Daoy (cell line): ENCODE results near the gene ATXN3. TPM values are rescaled to one million over a fixed set of nuclear protein-coding genes. Genes with fewer than 3 reads are reported as not detected.
"Not testable (repeated sequence)": the region's sequence is repeated elsewhere in the genome, so short reads cannot be mapped to it uniquely, and the experiment has no call there.

ENCODE experiments used
- DNase-seq: peaks from one replicate; pipeline ENCODE4 v3.0.0-alpha.2; 2015; ENCODE audit warnings: low read depth
- total RNA-seq: library from RNA; depleted of rRNA; stranded (reverse); fragments of >200 nt; shearing (Covaris generic); gene quantifications from 2 replicates; pipeline ENCODE4 v1.2.3, GENCODE V29; 2014

ATXN3 gene
- total RNA-seq, 1 experiment from 2014 or later, result 40.4 TPM

DNA sequence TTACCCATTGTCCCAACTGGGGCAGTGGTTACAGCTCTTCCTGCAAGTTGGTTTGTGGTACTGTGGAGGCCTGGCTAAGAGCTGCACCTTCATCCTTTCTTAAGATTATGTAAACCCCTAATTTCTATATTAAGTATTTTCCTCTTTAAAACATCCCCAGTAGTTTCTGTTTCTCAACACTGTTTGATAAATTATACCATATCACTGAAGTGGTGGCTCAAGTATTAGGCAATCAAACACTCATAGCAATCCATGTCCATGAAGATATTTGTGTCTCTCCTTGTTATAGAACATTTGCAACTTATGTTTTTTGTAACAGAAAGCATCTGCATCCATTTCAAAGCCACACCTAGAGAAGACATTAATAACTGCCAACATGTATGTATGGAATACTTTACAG lies 31.8 kb downstream of the ATXN3 start:
- DNase-seq, result no peak

DNA sequence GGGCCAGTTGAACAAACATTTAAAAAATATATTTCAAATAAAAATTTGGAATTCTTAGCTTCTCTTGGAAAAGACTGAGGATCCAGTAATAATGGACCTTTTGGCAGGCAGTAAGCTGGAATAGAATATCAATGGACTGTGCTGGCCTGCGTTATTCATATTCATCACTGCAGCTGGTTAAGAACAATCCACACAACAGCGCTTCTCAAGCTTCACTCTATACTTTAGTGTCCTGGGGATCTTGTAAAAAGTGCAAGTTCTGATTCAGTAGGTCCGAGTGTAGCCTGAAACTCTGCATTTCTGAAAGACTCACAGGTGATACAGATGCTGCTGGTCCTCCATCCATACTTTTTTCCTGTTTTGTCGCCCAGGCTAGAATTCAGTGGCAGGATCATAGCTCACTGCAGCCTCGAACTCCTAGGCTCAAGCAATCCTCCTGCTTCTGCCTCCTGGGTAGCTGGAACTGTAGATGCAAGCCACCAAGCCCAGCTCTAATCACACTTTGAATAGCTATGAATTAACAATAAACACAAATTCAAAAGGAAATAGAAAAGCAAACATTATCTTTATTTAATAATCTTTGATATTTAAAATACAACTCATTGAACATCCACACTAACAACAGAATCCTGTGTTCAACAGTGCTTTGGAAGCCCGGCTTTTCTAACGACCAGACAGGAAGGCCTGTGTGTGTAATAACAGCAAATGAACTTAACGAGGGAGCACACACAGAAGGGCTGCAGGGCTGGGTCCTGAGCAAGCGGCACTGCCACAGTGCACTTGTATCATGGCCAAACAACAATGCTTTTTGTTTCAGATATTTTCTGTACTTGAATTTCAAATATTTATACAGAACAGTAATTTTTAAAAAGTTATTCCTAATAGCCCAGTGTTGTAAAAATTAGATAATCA lies 48.1 kb downstream of the ATXN3 start:
- DNase-seq, result no peak

DNA sequence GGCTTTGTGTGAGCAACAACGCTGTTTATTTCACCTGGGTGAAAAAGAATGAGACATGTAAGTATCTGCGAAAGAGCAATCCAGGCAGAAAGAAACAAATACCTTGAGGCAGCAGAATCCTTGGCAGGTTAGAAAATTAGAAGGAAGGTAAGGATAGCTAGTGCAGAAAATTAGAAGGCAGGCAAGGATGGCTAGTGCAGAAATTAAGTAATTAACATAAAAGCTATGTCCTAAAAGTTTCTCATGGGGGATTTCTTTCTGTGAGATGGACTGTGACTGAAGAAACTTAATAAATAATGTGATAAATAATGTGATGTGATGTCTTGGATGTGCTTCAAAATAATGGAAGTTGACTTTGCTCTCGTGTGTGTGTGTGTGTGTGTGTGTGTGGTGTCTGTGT lies 56.6 kb downstream of the ATXN3 start:
- DNase-seq, result no peak

DNA sequence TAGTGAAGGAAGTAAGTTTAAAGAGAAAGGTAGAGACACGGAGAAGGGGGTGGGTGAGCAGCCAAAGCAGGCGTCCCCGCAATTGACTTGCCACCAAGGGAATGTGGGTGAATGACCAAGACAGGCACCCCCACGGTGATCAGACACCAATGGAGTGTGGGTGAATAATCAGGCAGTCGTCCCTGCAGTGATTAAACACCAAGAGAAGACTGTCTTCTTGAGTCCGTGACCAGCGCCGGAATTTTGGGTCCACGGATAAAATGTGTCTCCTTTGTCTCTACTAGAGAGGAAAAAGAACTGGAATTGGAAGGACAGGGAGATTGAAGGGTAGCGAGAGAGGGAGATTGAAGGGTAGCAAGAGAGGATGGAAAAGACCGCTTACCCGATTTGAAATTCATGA lies 57.2 kb downstream of the ATXN3 start:
- not testable (repeated sequence) for DNase-seq

DNA sequence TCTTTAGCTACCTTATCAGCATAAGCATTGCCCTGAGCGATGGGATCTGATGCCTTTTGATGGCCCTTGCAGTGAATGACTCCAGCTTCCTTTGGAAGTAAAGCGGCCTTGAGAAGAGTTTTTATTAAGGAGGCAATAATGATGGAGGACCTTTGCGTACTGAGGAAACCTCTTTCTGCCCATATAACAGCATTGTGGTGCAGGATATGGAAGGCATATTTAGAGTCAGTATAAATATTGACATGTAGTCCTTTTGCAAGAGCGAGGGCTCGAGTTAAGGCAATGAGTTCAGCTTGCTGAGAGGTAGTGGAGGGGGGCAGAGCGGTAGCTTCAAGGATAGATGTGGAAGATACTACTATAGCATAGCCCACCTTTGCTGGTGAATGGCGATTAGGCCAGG lies 60.5 kb downstream of the ATXN3 start:
- DNase-seq, result not testable (repeated sequence)

DNA sequence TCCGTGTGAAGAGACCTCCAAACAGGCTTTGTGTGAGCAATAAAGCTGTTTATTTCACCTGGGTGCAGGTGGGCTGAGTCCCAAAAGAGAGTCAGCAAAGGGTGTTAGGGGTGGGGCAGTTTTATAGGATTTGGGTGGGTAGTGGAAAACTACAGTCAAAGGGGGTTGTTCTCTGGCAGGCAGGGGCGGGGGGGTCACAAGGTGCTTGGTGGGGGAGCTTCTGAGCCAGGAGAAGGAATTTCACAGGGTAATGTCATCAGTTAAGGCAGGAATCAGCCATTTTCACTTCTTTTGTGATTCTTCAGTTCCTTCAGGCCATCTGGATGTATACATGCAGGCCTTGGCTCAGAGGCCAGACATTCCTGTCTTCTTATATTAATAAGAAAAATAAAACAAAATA lies 64.6 kb downstream of the ATXN3 start:
- not testable (repeated sequence) for DNase-seq

DNA sequence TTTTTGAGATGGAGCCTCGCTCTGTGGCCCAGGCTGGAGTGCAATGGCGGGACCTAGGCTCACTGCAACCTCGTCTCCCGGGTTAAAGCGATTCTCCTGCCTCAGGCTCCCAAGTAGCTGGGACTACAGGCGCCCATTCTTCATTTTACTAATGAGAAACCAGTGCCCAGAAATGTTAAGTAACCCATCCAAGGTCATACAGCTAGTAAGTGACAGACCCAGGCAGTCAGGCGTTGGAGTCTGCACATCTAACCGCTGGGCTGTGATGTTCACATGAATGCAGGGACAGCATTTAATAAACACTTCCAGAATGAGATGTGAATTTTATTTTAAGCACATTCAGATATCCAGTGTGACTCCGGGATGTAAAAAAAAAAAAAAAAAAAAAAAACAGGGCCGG lies 65.2 kb downstream of the ATXN3 start:
- DNase-seq, result no peak

DNA sequence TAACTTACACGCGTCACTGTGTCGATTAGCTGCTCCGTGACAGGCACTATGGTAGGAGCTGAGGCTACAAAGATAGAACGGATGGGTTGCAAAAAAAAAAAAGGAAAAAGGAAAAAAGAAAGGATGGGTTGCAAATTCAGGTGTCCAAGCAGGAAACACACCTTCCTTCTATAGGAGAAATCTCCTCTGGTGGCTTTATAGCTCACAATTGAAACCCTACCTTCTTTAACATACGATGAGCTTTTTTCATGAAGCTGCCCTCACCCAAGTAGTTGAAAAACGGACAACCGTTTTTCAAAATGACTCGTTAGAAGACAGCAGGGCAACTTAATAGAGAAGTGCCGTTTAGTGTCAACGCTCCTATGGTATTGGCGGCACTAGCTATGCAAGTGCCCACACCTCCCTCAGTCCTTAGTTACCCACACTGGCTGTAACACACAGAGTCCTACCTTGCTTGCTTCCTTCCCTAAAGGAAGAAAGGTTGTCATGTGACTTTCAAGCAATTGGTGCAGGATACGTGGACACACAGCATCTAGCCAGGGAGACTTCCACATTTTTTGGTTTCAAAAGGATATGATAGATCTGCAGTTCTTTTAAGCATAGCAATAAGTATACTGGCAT lies 65.8 kb downstream of the ATXN3 start:
- peak; percentile 34 for DNase-seq

DNA sequence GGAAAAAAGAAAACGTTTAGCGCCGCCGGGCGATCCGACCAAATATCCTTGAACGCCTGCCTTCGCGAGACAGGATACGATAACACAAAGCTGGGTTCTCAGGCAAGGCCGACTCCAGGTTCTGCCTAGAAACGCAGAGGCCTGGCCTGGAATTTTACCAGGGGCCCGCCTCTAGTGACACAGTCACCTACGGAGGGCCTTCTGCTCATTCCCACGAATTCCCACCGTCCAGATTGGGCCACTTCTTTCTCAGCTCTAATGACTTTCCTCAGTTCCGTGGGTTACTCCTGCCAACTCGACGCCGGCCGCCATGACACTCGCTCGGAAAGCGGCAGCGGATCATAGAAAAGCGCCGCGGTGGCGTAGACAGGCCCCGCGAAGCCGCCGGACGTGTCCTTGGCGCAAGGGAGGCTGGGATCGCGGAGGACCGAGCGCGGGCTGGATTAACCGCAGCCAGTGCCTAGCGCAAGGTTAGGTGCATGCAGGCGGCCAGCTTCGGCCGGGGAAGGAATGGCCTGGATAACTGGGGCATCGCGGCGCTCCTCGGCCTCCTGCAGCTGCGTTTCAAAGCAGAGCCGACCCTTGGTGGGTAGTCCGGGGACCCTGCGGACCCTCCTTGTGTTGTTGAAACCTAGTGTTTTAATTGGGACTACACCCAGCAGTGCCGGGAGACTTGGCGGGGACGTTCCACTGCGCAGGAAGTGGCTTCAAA lies 66.5 kb downstream of the ATXN3 start, which contains the start of gene TRIP11:
TSS of gene TRIP11 (minus strand) at position 341 of the 712 bp plus-strand sequence. CDS start 374 bp downstream, outside the sequence.
- peak; percentile 98 for DNase-seq

DNA sequence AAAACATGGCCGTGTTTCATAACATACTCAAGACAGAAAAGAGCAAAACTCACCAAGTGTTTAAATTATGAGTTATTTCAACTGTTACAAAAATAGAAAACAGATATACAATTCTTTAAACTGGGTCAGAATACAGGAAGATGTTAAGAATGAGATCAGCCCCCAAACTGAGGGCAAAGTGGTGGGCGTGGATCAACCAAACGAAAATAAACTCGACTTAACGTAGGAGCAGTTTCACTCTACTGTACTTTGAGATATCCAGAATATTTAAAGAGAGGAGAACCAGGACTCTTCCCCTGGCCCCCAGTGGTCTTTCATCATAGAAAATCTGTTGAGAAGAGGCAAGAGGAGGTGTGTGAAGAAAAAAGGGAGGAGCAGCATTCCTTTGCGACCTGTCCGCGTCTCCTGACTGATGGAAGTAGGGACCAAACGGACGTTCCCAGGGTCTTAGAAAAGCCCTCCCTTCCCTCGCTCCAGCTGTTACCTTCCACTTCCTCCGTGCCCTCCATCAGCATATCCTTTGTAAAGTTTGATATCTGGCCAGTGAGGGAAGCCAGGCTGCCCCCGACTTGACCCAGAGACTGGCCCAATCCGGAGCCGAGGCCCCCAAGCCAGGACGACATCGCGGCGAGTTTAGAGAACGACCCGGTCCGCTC lies 67.2 kb downstream of the ATXN3 start:
- peak; percentile 90 for DNase-seq

DNA sequence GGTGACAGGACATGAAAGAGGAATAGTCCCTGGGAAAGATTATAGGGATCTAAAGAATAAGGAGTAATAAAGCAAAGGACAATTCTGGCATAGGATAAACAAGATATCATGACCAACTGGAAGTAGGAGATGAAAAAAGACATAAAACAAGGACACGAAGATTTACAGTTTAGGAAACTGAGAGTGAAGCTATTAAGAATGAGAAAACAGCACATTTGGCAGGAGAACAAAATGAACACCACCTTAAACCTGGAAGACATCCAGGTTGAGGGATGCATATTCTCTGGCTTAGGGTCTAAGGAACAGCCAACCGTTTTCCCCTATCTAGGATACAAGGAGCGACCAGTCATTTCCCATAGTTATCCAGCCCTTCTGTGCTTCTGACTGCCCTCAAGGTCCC lies 68.4 kb downstream of the ATXN3 start:
- no peak for DNase-seq

DNA sequence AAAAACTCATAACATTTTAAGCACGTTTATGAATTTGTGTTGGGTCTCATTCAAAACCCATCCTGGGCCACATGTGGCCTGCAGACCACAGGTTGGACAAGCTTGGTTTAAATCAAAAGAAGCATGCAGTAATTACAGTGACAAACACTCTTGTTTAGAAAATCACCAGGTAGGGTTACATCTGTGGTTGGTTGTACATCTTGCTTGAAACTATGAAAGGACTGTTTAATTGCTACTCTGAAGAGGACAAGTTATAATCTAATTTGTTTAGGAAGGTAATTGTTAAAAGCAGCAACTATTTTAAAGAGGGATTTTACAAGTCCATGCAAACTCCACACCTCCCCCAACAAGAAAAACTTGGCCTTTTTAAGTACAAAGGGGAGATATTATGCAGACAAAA lies 70.5 kb downstream of the ATXN3 start:
- no peak for DNase-seq

DNA sequence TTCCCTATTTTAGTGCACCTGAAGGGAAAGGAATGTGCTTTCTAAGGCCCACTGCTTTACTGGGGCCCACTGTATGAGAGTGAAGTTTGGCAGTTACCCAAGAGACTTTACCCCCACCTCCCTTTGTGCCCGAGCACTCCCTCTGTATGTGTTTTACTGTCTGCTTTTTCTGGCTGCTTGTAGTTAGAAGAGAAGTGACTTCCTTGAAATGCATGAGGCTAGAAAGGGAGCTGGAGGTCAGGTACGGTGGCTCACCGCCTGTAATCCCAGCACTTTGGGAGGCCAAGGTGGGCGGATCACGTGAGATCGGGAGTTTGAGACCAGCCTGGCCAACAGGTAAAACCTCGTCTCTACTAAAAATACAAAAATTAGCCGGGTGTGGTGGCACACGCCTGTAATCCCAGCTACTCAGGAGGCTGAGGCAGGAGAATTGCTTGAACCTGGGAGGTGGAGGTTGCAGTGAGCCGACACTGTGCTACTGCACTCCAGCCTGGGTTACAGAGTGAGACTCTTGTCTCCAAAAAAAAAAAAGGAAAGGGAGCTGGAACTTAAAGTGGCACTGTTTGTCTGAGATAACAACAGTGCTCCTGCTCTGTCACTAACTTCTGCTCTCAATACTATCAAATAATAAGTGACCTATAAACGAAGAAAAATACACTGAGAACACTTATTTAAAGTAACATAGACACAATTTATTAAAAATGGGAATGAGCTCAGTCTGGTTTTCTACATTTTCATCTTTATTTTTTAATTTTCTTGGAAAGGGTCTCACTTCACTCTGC lies 72.3 kb downstream of the ATXN3 start:
- no peak for DNase-seq

DNA sequence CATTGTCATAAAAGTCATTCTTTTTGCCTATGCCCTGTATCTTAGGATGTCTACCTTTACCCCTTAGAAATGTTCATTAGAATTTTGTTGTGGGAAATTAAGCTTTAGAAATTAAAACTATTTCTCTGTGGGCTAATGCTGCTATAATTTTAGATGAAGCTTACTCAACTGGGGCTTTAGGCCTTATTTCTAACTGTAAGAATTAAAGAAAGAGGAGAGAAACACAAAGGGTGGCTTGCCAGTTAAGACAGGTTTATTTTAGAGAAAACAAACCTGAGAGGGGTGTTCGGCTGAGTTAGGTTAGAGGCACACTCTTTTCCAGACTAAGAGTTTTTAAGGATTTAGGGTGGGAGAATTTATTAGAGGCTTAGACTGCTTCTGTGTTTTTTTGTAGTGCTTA lies 72.9 kb downstream of the ATXN3 start:
- no peak for DNase-seq

DNA sequence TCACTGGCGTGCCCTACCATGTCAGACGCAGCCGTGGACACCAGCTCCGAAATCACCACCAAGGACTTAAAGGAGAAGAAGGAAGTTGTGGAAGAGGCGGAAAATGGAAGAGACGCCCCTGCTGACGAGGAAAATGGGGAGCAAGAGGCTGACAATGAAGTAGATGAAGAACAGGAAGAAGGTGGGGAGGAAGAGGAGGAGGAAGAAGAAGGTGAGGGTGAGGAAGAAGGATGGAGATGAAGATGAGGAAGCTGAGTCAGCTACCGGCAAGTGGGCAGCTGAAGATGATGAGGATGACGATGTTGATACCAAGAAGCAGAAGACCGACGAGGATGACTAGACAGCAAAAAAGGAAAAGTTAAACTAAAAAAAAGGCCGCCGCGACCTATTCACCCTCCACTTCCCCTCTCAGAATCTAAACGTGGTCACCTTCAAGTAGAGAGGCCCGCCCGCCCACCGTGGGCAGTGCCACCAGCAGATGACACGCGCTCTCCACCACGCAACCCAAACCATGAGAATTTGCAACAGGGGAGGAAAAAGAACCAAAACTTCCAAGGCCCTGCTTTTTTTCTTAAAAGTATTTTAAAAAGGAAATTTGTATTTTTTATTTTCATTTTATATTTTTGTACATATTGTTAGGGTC lies 79.7 kb downstream of the ATXN3 start:
- DNase-seq, result no peak

DNA sequence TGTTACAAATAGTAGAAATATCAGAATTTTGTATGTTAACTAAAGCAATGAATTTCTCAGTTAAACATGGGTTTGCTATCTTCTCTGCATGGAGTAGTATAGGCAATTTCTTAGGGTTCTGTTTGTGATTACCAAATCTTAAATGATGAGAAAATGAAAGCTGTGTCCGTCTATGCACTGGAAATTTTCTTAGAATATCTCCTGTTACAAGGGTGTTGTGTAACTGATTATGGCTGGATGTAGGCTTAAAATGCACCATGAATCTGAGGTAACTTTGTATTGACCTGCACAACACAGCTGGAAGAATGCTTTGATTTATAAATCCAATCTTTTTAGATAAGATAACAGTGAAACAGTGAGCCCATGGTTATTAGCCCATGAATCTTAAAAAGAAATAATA lies 84.3 kb downstream of the ATXN3 start:
- no peak for DNase-seq

DNA sequence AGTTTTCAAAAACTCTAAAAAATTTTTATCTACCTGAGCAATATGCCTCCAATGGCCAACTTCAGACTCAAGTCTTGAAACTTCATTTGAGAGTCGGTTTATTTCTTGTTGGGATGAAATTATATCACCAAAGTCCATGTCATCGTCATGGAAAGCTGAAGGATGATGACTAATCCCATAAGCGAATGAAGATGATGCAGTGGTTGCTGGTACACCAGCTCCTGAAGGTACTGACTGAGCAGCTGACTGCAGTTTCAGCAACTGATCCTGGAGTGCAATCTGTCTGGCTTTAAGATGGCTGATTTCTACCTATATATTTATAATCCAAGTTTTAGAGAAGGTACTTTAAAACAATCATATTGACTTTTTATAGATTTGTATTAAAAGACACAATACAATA lies 84.9 kb downstream of the ATXN3 start:
- DNase-seq, result no peak

DNA sequence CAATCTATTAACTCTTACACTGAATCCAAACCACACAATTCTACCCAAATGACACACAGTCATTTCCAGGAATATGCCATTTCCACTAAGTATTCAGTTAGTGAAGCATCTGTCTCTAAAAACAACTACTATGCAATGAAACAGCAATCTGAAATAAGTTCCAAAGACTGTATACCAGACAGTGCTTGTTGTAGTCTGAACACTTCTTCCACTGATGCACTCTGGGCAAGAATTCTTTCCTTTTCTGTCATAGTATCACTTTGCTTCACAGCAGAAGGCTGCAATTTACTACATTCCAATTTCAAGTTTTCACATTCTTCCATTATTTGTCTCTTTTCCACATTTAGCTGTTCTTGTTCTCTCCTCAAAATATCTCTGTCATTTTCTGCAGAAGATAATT lies 92.3 kb downstream of the ATXN3 start:
- DNase-seq, result no peak

DNA sequence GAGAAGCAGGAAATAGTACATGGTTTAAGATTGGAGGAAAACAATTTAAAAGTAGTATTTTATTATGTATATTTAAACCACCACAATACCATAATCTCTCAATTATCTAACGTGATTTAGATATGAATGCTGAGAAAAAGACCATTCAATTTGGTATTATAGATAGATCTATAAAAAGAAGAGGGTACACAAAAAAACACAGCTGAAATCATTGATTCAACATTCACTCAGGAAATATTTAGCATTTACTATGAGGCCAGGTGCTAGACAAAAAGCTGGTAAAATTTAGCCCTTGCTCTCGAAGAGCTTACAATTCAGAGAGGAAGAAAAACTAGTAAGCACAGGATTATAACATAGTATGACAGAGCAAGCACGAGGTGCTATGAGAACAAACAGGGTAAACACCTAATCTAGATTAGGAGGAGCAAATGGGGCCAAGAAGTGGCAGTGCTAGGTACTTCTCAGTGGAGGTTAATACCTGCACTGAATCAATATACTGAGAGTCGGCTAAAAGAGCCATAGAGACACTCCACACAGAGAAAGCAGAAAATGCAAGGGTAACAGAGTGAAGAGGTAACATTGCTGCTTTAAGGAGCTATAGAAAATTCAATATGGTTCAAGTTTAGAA lies 94.1 kb downstream of the ATXN3 start:
- no peak for DNase-seq

DNA sequence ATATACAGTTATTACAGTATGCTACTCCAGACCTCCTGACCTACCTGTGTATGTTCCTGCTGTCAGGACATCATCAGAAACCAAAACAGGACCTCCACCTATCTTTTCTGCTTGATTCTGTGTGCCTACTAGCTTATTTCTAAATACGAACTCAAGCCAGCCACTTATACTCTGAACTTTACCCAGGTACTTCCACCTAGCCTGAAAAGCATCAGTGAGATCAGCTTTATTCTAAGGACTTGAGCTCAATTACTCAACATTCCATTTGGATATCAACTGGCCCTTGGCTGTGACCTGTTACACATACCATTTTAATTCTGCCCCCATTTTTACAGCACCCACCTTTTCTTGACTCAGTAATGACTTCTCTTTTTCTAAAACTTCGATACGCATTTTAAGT lies 95.7 kb downstream of the ATXN3 start:
- DNase-seq, result no peak
